GM10266 (cell line): ENCODE data around the gene RNASEL.

Experiments
- DNase-seq: peaks from one replicate; pipeline ENCODE4 v3.0.0; 2012; ENCODE audit errors: extremely low spot score
- CTCF ChIP-seq: IDR thresholded peaks from 2 replicates; pipeline ENCODE4 v1.5.1; 2012; ENCODE audit warnings: mild to moderate bottlenecking, low read depth; ENCODE audit not compliant: control insufficient read depth, insufficient read depth; ENCODE audit errors: missing control alignments

RNASEL gene

GRCh38 chr1:182611787-182612186 lies 22.7 kb upstream of the RNASEL start:
- DNase-seq: no peak
- no peak for TF ChIP-seq CTCF

- no peak for TF ChIP-seq CTCF
- DNase-seq: no peak
These were observed 22.3 kb upstream of the RNASEL start for GRCh38 chr1:182611326-182611725.

- TF ChIP-seq CTCF: no peak
- DNase-seq: no peak
These were observed 21.6 kb upstream of the RNASEL start for GRCh38 chr1:182610606-182611194.

GRCh38 chr1:182608845-182609610 lies 20.0 kb upstream of the RNASEL start:
- DNase-seq: no peak

GRCh38 chr1:182608236-182608635 lies 19.2 kb upstream of the RNASEL start:
- no peak for TF ChIP-seq CTCF
- DNase-seq: no peak

More at GRCh38 chr1:182608845-182609610, 20.0 kb upstream of the RNASEL start:
- no peak for TF ChIP-seq CTCF

- no peak for TF ChIP-seq CTCF
These were observed 18.5 kb upstream of the RNASEL start for GRCh38 chr1:182607566-182607965.

More at GRCh38 chr1:182607566-182607965, 18.5 kb upstream of the RNASEL start:
- no peak for DNase-seq
